T-helper 2 cell (primary cell): Measurements from ENCODE around the gene WNT11.
A peak's percentile ranks its signal among the peaks of the same experiment; 100 is the strongest.
"Not testable (repeated sequence)": the region's sequence is repeated elsewhere in the genome, so short reads cannot be mapped to it uniquely, and the experiment has no call there.

Source experiments
- DNase-seq, 5 experiments: peaks; one replicate each; pipeline versions ENCODE4 v3.0.0 to v3.0.0-alpha.2; 2012 to 2022

Gene WNT11

GRCh38 chr11:76201056-76201455, 5.2 kb downstream of the WNT11 start:
- DNase-seq, result no peak

GRCh38 chr11:76200006-76200940, 6.0 kb downstream of the WNT11 start:
- peak in 1 of 5 experiments; percentile 75 for DNase-seq

GRCh38 chr11:76198691-76199090, 7.6 kb downstream of the WNT11 start:
- not testable (repeated sequence) for DNase-seq

GRCh38 chr11:76197941-76198640, 8.2 kb downstream of the WNT11 start:
- DNase-seq, result no peak

- no peak for DNase-seq
Observed at GRCh38 chr11:76197332-76197731, 9.0 kb downstream of the WNT11 start.

- DNase-seq, result no peak
Observed at GRCh38 chr11:76196849-76197248, 9.5 kb downstream of the WNT11 start.

- no peak for DNase-seq
Observed at GRCh38 chr11:76194872-76195668, 11.2 kb downstream of the WNT11 start.

GRCh38 chr11:76193219-76193618, 13.1 kb downstream of the WNT11 start:
- DNase-seq, result no peak

GRCh38 chr11:76190376-76190775, 15.9 kb downstream of the WNT11 start:
- no peak for DNase-seq

GRCh38 chr11:76189682-76190081, 16.6 kb downstream of the WNT11 start:
- DNase-seq, result no peak

- no peak for DNase-seq
Observed at GRCh38 chr11:76188873-76189272, 17.4 kb downstream of the WNT11 start.

GRCh38 chr11:76186776-76187279, 19.5 kb downstream of the WNT11 start:
- no peak for DNase-seq

GRCh38 chr11:76185931-76186401, 20.3 kb downstream of the WNT11 start:
- DNase-seq, result no peak

GRCh38 chr11:76185511-76185910, 20.8 kb downstream of the WNT11 start:
- DNase-seq, result no peak

- DNase-seq, result no peak
Observed at GRCh38 chr11:76184551-76184993, 21.7 kb downstream of the WNT11 start.

GRCh38 chr11:76181371-76181770, 24.9 kb downstream of the WNT11 start:
- no peak for DNase-seq

- DNase-seq, result no peak
Observed at GRCh38 chr11:76179147-76179546, 27.2 kb downstream of the WNT11 start.

GRCh38 chr11:76177250-76177686, 29.0 kb downstream of the WNT11 start:
- DNase-seq, result no peak

- no peak for DNase-seq
Observed at GRCh38 chr11:76176463-76176862, 29.8 kb downstream of the WNT11 start.

- no peak for DNase-seq
Observed at GRCh38 chr11:76175783-76176182, 30.5 kb downstream of the WNT11 start.

GRCh38 chr11:76174330-76174729, 32.0 kb downstream of the WNT11 start:
- DNase-seq, result no peak

- no peak for DNase-seq
Observed at GRCh38 chr11:76173663-76174062, 32.6 kb downstream of the WNT11 start.

GRCh38 chr11:76172583-76172982, 33.7 kb downstream of the WNT11 start:
- DNase-seq, result no peak
